PFSK-1 (cell line): ENCODE data around the gene ATP10D.

Experiments used
- FOXP2 ChIP-seq: optimal IDR thresholded peaks from 2 replicates; pipeline ENCODE3; 2011; ENCODE audit warnings: borderline replicate concordance, control low read depth, inconsistent platforms; ENCODE audit not compliant: insufficient read depth; ENCODE audit errors: extremely low read length, extremely low read depth
- POLR2AphosphoS5 ChIP-seq: IDR thresholded peaks from 2 replicates; pipeline ENCODE4 v1.6.1; 2012; ENCODE audit warnings: low read depth, mild to moderate bottlenecking, control low read depth, low read length, moderate library complexity
- REST ChIP-seq, 2 experiments: IDR thresholded peaks; 2 replicates each; pipeline versions ENCODE4 v1.6.1 to v1.8.0; 2011 to 2012; ENCODE audit warnings: low read depth in 2 of 2, low read length in 2 of 2, control low read depth in 1 of 2, inconsistent platforms in 1 of 2, mild to moderate bottlenecking in 1 of 2, moderate library complexity in 1 of 2; ENCODE audit not compliant: insufficient read depth in 1 of 2
- SIN3A ChIP-seq: IDR thresholded peaks from 2 replicates; pipeline ENCODE4 v1.6.1; 2012; ENCODE audit warnings: mild to moderate bottlenecking, low read length, moderate library complexity, borderline replicate concordance; ENCODE audit not compliant: insufficient read depth
- TAF1 ChIP-seq: IDR thresholded peaks from 2 replicates; pipeline ENCODE4 v1.6.1; 2012; ENCODE audit warnings: low read length, control low read depth, borderline replicate concordance; ENCODE audit not compliant: insufficient read depth

ATP10D gene

GRCh38 chr4:47498899-47499298, 13.8 kb downstream of the ATP10D start:
- TF ChIP-seq POLR2AphosphoS5, result no peak
- TF ChIP-seq SIN3A, result no peak
- no peak for TF ChIP-seq REST (IDR thresholded peaks at IDR 0.05; ENCODE audit: insufficient read depth in 1 of 2, low read depth in 2 of 2, low read length in 2 of 2)
- no peak for TF ChIP-seq FOXP2
- TF ChIP-seq TAF1, result no peak

- TF ChIP-seq REST (IDR thresholded peaks at IDR 0.05; ENCODE audit: insufficient read depth in 1 of 2, low read depth in 2 of 2, low read length in 2 of 2), result no peak
- no peak for TF ChIP-seq POLR2AphosphoS5
- TF ChIP-seq FOXP2, result no peak
- TF ChIP-seq SIN3A, result no peak
- TF ChIP-seq TAF1, result no peak
Observed at GRCh38 chr4:47499700-47500099, 14.6 kb downstream of the ATP10D start.

GRCh38 chr4:47500776-47501175, 15.7 kb downstream of the ATP10D start:
- no peak for TF ChIP-seq POLR2AphosphoS5
- no peak for TF ChIP-seq FOXP2

- TF ChIP-seq SIN3A, result no peak
- TF ChIP-seq FOXP2, result no peak
- TF ChIP-seq TAF1, result no peak
- no peak for TF ChIP-seq REST (IDR thresholded peaks at IDR 0.05; ENCODE audit: insufficient read depth in 1 of 2, low read depth in 2 of 2, low read length in 2 of 2)
- no peak for TF ChIP-seq POLR2AphosphoS5
Observed at GRCh38 chr4:47505147-47505546, 20.1 kb downstream of the ATP10D start.

GRCh38 chr4:47505666-47506065, 20.6 kb downstream of the ATP10D start:
- TF ChIP-seq FOXP2 (no peak), POLR2AphosphoS5 (no peak), TAF1 (no peak), REST (IDR thresholded peaks at IDR 0.05; ENCODE audit: insufficient read depth in 1 of 2, low read depth in 2 of 2, low read length in 2 of 2) (no peak), SIN3A (no peak)
